GM23338 (cell line): Measurements from ENCODE around the gene BICRA. TPM values are rescaled to one million over a fixed set of nuclear protein-coding genes. Genes with fewer than 3 reads are reported as not detected.

Experiments
- ATAC-seq: fragments of 200-7000 bp; cut with Tn5 transposase; 3 replicates; pipeline ENCODE4 v1.9.1; 2020
- DNase-seq: peaks from one replicate; pipeline ENCODE4 v3.0.0-alpha.2; 2015; ENCODE audit warnings: low spot score
- H2AFZ ChIP-seq: fragments of 200-600 bp; sonication (generic); 2 replicates; pipeline ENCODE4 v1.8.0; 2016; ENCODE audit warnings: antibody characterized with exemption, mild to moderate bottlenecking, moderate library complexity
- H3F3A ChIP-seq: fragments of 200-600 bp; sonication (generic); replicated peaks from 2 replicates; pipeline ENCODE4 v1.8.0; 2017; ENCODE audit warnings: antibody characterized with exemption, mixed run types, low read depth
- H3K27ac ChIP-seq: fragments of 200-600 bp; sonication (generic); 2 replicates; pipeline ENCODE4 v1.6.1; 2016; ENCODE audit warnings: low read depth
- H3K27me3 ChIP-seq: fragments of 200-600 bp; sonication (generic); 2 replicates; pipeline ENCODE4 v1.8.0; 2016; ENCODE audit warnings: mild to moderate bottlenecking, mixed run types, moderate library complexity; ENCODE audit not compliant: insufficient read depth
- H3K36me3 ChIP-seq: fragments of 200-600 bp; sonication (generic); 2 replicates; pipeline ENCODE4 v1.8.0; 2016; ENCODE audit warnings: mild to moderate bottlenecking; ENCODE audit not compliant: insufficient read depth
- H3K4me1 ChIP-seq: fragments of 200-600 bp; sonication (generic); 2 replicates; pipeline ENCODE4 v1.8.0; 2016; ENCODE audit warnings: mild to moderate bottlenecking, moderate library complexity; ENCODE audit not compliant: insufficient read depth
- H3K4me2 ChIP-seq: fragments of 200-600 bp; sonication (generic); 2 replicates; pipeline ENCODE4 v1.7.1; 2017; ENCODE audit warnings: mixed run types
- H3K4me3 ChIP-seq: fragments of 200-600 bp; sonication (generic); 2 replicates; pipeline ENCODE4 v1.6.1; 2016; ENCODE audit warnings: mixed run types
- H3K79me2 ChIP-seq: fragments of 200-600 bp; sonication (generic); replicated peaks from 2 replicates; pipeline ENCODE4 v1.8.0; 2017; ENCODE audit warnings: mild to moderate bottlenecking; ENCODE audit not compliant: insufficient read depth
- H3K9me2 ChIP-seq: fragments of 200-600 bp; sonication (generic); 2 replicates; pipeline ENCODE4 v1.8.0; 2017; ENCODE audit not compliant: insufficient read depth
- H4K20me1 ChIP-seq: fragments of 200-600 bp; sonication (generic); replicated peaks from 2 replicates; pipeline ENCODE4 v1.8.0; 2017; ENCODE audit warnings: mild to moderate bottlenecking; ENCODE audit not compliant: insufficient read depth
- H3K27ac Mint-ChIP-seq: 2 replicates; pipeline ENCODE4 v1.8.0; 2020; ENCODE audit warnings: inconsistent platforms, mild to moderate bottlenecking, moderate library complexity, mixed read lengths
- H3K27me3 Mint-ChIP-seq: 3 replicates; pipeline ENCODE4 v1.8.0; 2022; ENCODE audit warnings: low read depth, mild to moderate bottlenecking, moderate library complexity, mixed read lengths, inconsistent platforms; ENCODE audit not compliant: insufficient read depth, poor library complexity
- H3K36me3 Mint-ChIP-seq: 3 replicates; pipeline ENCODE4 v1.8.0; 2021; ENCODE audit warnings: low read depth, mild to moderate bottlenecking, inconsistent platforms, moderate library complexity, mixed read lengths
- H3K4me1 Mint-ChIP-seq: 3 replicates; pipeline ENCODE4 v1.8.0; 2020; ENCODE audit warnings: mild to moderate bottlenecking, inconsistent platforms, mixed read lengths
- H3K4me3 Mint-ChIP-seq: 3 replicates; pipeline ENCODE4 v1.8.0; 2021; ENCODE audit warnings: moderate library complexity, mild to moderate bottlenecking, inconsistent platforms, mixed read lengths
- H3K9me3 Mint-ChIP-seq: 3 replicates; pipeline ENCODE4 v1.8.0; 2020; ENCODE audit warnings: moderate library complexity, mild to moderate bottlenecking, inconsistent platforms, mixed read lengths
- EZH2 ChIP-seq: fragments of 200-600 bp; sonication (generic); IDR thresholded peaks from one replicate; pipeline ENCODE4 v1.8.0; 2017; ENCODE audit warnings: antibody characterized with exemption, mild to moderate bottlenecking, low read depth; ENCODE audit not compliant: unreplicated experiment
- EZH2phosphoT487 ChIP-seq: fragments of 200-600 bp; sonication (generic); IDR thresholded peaks from one replicate; pipeline ENCODE4 v1.8.1; 2018; ENCODE audit warnings: antibody characterized with exemption; ENCODE audit not compliant: unreplicated experiment
- JUNB ChIP-seq: IDR thresholded peaks from one replicate; pipeline ENCODE4 v1.6.1; 2016; ENCODE audit warnings: antibody characterized with exemption; ENCODE audit not compliant: unreplicated experiment
- NANOG ChIP-seq: IDR thresholded peaks from 2 replicates; pipeline ENCODE4 v1.6.1; 2016; ENCODE audit warnings: antibody characterized with exemption, borderline replicate concordance
- STAT1 ChIP-seq: IDR thresholded peaks from one replicate; pipeline ENCODE4 v1.6.1; 2016; ENCODE audit warnings: antibody characterized with exemption; ENCODE audit not compliant: unreplicated experiment
- ZNF114 ChIP-seq: fragments of 250-450 bp; sonication (Bioruptor Pico); IDR thresholded peaks from 2 replicates; pipeline ENCODE4 v1.5.0; 2020; ENCODE audit warnings: mild to moderate bottlenecking, moderate library complexity
- ZNF331 ChIP-seq: fragments of 250-450 bp; sonication (Bioruptor Pico); IDR thresholded peaks from 2 replicates; pipeline ENCODE4 v1.5.0; 2020; ENCODE audit warnings: low read depth, mild to moderate bottlenecking, moderate library complexity
- polyA plus RNA-seq: library from polyadenylated mRNA; unstranded; fragments of >200 nt; fragmentation: Nextera tagmentation; extraction: Ambion mirVana; gene quantifications from 2 replicates; pipeline ENCODE4 v1.2.1, GENCODE V29; 2016
- total RNA-seq: library from RNA; depleted of rRNA; stranded (reverse); fragments of >200 nt; shearing (Covaris generic); gene quantifications from 2 replicates; pipeline ENCODE4 v1.2.3, GENCODE V29; 2014
- TF ChIP-seq, protein P1 (sequence below): IDR thresholded peaks from 2 replicates; pipeline ENCODE4 v1.6.1; 2016; ENCODE audit warnings: antibody characterized with exemption
- TF ChIP-seq, protein P2 (sequence below), 2 experiments: fragments of 200-600 bp in 1 of 2; sonication (generic) in 1 of 2; conservative IDR thresholded peaks; 2 replicates each; pipeline versions ENCODE4 v1.5.1 to v1.6.1; 2016 to 2017; ENCODE audit warnings: antibody characterized with exemption in 2 of 2, low read depth in 2 of 2, mild to moderate bottlenecking in 2 of 2, moderate library complexity in 1 of 2
- TF ChIP-seq, protein P3 (sequence below): IDR thresholded peaks from one replicate; pipeline ENCODE4 v1.6.1; 2018; ENCODE audit warnings: antibody characterized with exemption; ENCODE audit not compliant: unreplicated experiment

Gene BICRA
- total and polyA plus RNA-seq, 2 experiments from 2014 or later = 7.0 to 37.7 TPM

DNA sequence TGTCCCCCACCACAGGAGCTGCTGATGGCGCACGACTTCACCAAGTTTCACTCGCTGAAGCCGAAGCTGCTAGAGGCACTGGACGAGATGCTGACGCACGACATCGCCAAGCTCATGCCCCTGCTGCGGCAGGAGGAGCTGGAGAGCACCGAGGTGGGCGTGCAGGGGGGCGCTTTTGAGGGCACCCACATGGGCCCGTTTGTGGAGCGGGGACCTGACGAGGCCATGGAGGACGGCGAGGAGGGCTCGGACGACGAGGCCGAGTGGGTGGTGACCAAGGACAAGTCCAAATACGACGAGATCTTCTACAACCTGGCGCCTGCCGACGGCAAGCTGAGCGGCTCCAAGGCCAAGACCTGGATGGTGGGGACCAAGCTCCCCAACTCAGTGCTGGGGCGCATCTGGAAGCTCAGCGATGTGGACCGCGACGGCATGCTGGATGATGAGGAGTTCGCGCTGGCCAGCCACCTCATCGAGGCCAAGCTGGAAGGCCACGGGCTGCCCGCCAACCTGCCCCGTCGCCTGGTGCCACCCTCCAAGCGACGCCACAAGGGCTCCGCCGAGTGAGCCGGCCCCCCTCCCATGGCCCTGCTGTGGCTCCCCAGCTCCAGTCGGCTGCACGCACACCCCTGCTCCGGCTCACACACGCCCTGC lies 132.1 kb downstream of the BICRA start:
- no peak overlapping the region for H3K4me3 Mint-ChIP-seq
- H3K27ac Mint-ChIP-seq = no peak overlapping the region
- H3K27ac ChIP-seq = no peak overlapping the region
- H3K9me2 ChIP-seq = peaks cover 5% of the 10 kb centered on the region; the same call in 1 of the 2 replicates
- H2AFZ ChIP-seq = no peak overlapping the region
- H3K4me1 Mint-ChIP-seq = peaks cover 5% of the 10 kb centered on the region; the same call in 1 of the 3 replicates
- H3K27me3 Mint-ChIP-seq = peaks cover 15% of the 10 kb centered on the region
- ATAC-seq = no peak
- H4K20me1 ChIP-seq = no peaks in the 10 kb centered on the region
- H3K79me2 ChIP-seq = peaks cover 2% of the 10 kb centered on the region
- peaks cover 5% of the 10 kb centered on the region; the same call in 1 of the 2 replicates for H3K4me1 ChIP-seq
- TF ChIP-seq JUNB (no peak), EZH2 (no peak), ZNF114 (CRISPR knock-in tag) (no peak), STAT1 (no peak)
- TF ChIP-seq, protein P1, sequence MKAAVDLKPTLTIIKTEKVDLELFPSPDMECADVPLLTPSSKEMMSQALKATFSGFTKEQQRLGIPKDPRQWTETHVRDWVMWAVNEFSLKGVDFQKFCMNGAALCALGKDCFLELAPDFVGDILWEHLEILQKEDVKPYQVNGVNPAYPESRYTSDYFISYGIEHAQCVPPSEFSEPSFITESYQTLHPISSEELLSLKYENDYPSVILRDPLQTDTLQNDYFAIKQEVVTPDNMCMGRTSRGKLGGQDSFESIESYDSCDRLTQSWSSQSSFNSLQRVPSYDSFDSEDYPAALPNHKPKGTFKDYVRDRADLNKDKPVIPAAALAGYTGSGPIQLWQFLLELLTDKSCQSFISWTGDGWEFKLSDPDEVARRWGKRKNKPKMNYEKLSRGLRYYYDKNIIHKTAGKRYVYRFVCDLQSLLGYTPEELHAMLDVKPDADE = no peak
- TF ChIP-seq, protein P2, sequence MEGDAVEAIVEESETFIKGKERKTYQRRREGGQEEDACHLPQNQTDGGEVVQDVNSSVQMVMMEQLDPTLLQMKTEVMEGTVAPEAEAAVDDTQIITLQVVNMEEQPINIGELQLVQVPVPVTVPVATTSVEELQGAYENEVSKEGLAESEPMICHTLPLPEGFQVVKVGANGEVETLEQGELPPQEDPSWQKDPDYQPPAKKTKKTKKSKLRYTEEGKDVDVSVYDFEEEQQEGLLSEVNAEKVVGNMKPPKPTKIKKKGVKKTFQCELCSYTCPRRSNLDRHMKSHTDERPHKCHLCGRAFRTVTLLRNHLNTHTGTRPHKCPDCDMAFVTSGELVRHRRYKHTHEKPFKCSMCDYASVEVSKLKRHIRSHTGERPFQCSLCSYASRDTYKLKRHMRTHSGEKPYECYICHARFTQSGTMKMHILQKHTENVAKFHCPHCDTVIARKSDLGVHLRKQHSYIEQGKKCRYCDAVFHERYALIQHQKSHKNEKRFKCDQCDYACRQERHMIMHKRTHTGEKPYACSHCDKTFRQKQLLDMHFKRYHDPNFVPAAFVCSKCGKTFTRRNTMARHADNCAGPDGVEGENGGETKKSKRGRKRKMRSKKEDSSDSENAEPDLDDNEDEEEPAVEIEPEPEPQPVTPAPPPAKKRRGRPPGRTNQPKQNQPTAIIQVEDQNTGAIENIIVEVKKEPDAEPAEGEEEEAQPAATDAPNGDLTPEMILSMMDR (conservative IDR thresholded peaks at IDR 0.05; ENCODE audit: low read depth in 2 of 2) = no peak
- H3F3A ChIP-seq = peaks cover 19% of the 10 kb centered on the region
- H3K4me2 ChIP-seq = no peak overlapping the region
- H3K4me3 ChIP-seq = no peak overlapping the region
- DNase-seq = no peak
- no peaks in the 10 kb centered on the region for H3K36me3 ChIP-seq
- H3K36me3 Mint-ChIP-seq = no peaks in the 10 kb centered on the region; the same call in 2 of the 3 replicates
- no peaks in the 10 kb centered on the region for H3K27me3 ChIP-seq
- no peaks in the 10 kb centered on the region for H3K9me3 Mint-ChIP-seq

DNA sequence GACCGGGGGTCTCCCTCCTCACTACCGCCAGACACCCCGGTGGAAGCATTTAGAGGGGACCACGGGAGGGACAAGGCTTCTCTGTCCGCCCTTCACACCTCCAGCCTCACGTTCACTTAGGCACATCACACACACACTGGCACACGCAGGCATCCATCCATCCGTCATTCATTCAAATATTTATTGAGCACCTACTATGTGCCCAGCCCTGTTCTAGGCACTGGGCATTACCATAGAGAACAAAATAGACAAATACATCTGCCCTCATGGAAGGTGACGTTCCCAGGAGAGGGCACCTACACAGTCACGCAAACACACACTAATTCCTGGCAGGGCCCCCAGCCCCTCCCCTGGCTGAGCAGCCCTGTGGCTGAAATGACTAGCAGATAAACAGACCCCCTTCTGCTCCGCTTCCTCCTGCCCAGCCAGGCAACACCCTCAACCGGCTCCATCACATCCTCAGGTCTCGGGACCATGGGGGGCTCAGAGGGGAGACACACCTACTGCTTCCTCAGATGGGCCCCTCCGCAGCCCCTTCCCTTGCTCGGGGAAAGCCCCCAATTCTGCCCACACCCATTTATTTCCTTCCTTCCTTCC lies 132.7 kb downstream of the BICRA start:
- no peaks in the 10 kb centered on the region for H3K27me3 ChIP-seq
- 0 out of 2 replicates have a peak, but pooled peaks cover under 1% of the 10 kb centered on the region for H3K36me3 ChIP-seq
- H3K4me1 ChIP-seq = peaks cover 10% of the 10 kb centered on the region
- H3K4me3 Mint-ChIP-seq = no peak overlapping the region
- H3K36me3 Mint-ChIP-seq = peaks cover 2% of the 10 kb centered on the region
- no peak for DNase-seq
- no peak overlapping the region for H3K27ac ChIP-seq
- H4K20me1 ChIP-seq = no peaks in the 10 kb centered on the region; the same call in 1 of the 2 replicates
- H3K4me2 ChIP-seq = no peak overlapping the region
- H3K27me3 Mint-ChIP-seq = peaks cover 15% of the 10 kb centered on the region
- peaks cover 22% of the 10 kb centered on the region for H3F3A ChIP-seq
- peaks cover 5% of the 10 kb centered on the region; the same call in 1 of the 2 replicates for H3K9me2 ChIP-seq
- no peaks in the 10 kb centered on the region for H3K9me3 Mint-ChIP-seq
- H3K4me1 Mint-ChIP-seq = peaks cover 5% of the 10 kb centered on the region; the same call in 1 of the 3 replicates
- H3K4me3 ChIP-seq = no peak overlapping the region
- no peak for ATAC-seq
- no peak overlapping the region for H3K27ac Mint-ChIP-seq
- H2AFZ ChIP-seq = no peak overlapping the region
- peaks cover 9% of the 10 kb centered on the region for H3K79me2 ChIP-seq
- no peak for TF ChIP-seq ZNF331 (CRISPR knock-in tag)
- no peak for TF ChIP-seq EZH2phosphoT487
- no peak for TF ChIP-seq NANOG
- no peak for TF ChIP-seq ZNF114 (CRISPR knock-in tag)
- TF ChIP-seq, protein P3, sequence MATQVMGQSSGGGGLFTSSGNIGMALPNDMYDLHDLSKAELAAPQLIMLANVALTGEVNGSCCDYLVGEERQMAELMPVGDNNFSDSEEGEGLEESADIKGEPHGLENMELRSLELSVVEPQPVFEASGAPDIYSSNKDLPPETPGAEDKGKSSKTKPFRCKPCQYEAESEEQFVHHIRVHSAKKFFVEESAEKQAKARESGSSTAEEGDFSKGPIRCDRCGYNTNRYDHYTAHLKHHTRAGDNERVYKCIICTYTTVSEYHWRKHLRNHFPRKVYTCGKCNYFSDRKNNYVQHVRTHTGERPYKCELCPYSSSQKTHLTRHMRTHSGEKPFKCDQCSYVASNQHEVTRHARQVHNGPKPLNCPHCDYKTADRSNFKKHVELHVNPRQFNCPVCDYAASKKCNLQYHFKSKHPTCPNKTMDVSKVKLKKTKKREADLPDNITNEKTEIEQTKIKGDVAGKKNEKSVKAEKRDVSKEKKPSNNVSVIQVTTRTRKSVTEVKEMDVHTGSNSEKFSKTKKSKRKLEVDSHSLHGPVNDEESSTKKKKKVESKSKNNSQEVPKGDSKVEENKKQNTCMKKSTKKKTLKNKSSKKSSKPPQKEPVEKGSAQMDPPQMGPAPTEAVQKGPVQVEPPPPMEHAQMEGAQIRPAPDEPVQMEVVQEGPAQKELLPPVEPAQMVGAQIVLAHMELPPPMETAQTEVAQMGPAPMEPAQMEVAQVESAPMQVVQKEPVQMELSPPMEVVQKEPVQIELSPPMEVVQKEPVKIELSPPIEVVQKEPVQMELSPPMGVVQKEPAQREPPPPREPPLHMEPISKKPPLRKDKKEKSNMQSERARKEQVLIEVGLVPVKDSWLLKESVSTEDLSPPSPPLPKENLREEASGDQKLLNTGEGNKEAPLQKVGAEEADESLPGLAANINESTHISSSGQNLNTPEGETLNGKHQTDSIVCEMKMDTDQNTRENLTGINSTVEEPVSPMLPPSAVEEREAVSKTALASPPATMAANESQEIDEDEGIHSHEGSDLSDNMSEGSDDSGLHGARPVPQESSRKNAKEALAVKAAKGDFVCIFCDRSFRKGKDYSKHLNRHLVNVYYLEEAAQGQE = no peak
